HepG2 (cell line): ENCODE data around the gene TGM6. TPM values are rescaled to one million over a fixed set of nuclear protein-coding genes. Genes with fewer than 3 reads are reported as not detected.

Source experiments
- ATAC-seq: fragments of 200-7000 bp; cut with Tn5 transposase; 3 replicates; pipeline ENCODE4 v1.9.1; 2020; ENCODE audit warnings: mild to moderate bottlenecking, moderate library complexity
- BruUV-seq: library from RNA; stranded (reverse); fragments of 400-500 nt; replicated peaks from 2 replicates; lab custom pipeline; 2021; lab: Mats Ljungman, UMichigan
- CTCF ChIA-PET: fragments of 300-600 bp; formaldehyde crosslinking; extraction: SDS; loops from one replicate; lab custom pipeline; 2021; ENCODE audit warnings: low total read pairs, inconsistent platforms, low intra/inter-chr PET ratio; lab: Yijun Ruan, JAX
- POLR2A ChIA-PET: fragments of 350-600 bp; sonication (Branson Sonifier 250); formaldehyde crosslinking; loops from one replicate; lab custom pipeline; 2020; ENCODE audit warnings: antibody characterized with exemption, inconsistent platforms; lab: Yijun Ruan, JAX
- DNase-seq: peaks from one replicate; pipeline ENCODE4 v3.0.0-alpha.2; 2015; ENCODE audit warnings: low spot score
- FAIRE-seq: peaks from 3 replicates; lab custom pipeline; 2011; peaks lifted over from hg19 to GRCh38; lab: Jason Lieb, UNC
- H2AFZ ChIP-seq: one replicate; pipeline ENCODE4 v1.6.1; 2011; ENCODE audit warnings: low read length, inconsistent platforms
- H3K27ac ChIP-seq: fragments of 300-600 bp; 3 replicates; pipeline ENCODE4 v1.8.0; 2011; ENCODE audit warnings: mixed run types, mild to moderate bottlenecking, mixed read lengths, low read length, inconsistent platforms; ENCODE audit not compliant: insufficient read depth; ENCODE audit errors: extremely low read length
- H3K27me3 ChIP-seq, 2 experiments: fragments of 200-600 bp in 1 of 2; 2 replicates in 1 of 2; 3 replicates in 1 of 2; pipeline versions ENCODE4 v1.6.0 to v1.8.0; 2011; ENCODE audit warnings: low read length in 2 of 2, mild to moderate bottlenecking in 2 of 2, moderate library complexity in 2 of 2, inconsistent platforms in 1 of 2; ENCODE audit not compliant: insufficient read depth in 2 of 2, control insufficient read depth in 1 of 2
- H3K36me3 ChIP-seq, 2 experiments: fragments of 200-600 bp in 1 of 2; replicated peaks in 1 of 2; 2 replicates in 1 of 2; 3 replicates in 1 of 2; pipeline versions ENCODE4 v1.5.1 to v1.8.0; 2011; ENCODE audit warnings: low read length in 2 of 2, inconsistent platforms in 1 of 2; ENCODE audit not compliant: insufficient read depth in 2 of 2, control insufficient read depth in 1 of 2
- H3K4me1 ChIP-seq: 2 replicates; pipeline ENCODE4 v1.5.1; 2012; ENCODE audit warnings: low read length, inconsistent platforms; ENCODE audit not compliant: insufficient read depth
- H3K4me2 ChIP-seq: 2 replicates; pipeline ENCODE4 v1.6.0; 2011; ENCODE audit warnings: low read depth, low read length, inconsistent platforms
- H3K4me3 ChIP-seq, 3 experiments: fragments of 200-600 bp in 1 of 3; sonication (generic), shearing (Covaris generic) in 1 of 3; replicated peaks in 1 of 3; 2 replicates each; pipeline ENCODE4 v1.5.1; 2011 to 2016; ENCODE audit warnings: low read length in 3 of 3, inconsistent platforms in 2 of 3, low read depth in 2 of 3, mild to moderate bottlenecking in 2 of 3, control low read depth in 1 of 3, mixed read lengths in 1 of 3; ENCODE audit not compliant: insufficient read depth in 1 of 3
- H3K79me2 ChIP-seq: one replicate; pipeline ENCODE4 v1.6.1; 2011; ENCODE audit warnings: low read length, inconsistent platforms; ENCODE audit not compliant: insufficient read depth
- H3K9ac ChIP-seq: 2 replicates; pipeline ENCODE4 v1.6.0; 2011; ENCODE audit warnings: mild to moderate bottlenecking, low read depth, low read length, inconsistent platforms; ENCODE audit not compliant: insufficient read depth
- H3K9me3 ChIP-seq: 2 replicates; pipeline ENCODE4 v1.5.1; 2012; ENCODE audit warnings: mild to moderate bottlenecking, low read length
- H4K20me1 ChIP-seq: 2 replicates; pipeline ENCODE4 v1.6.0; 2011; ENCODE audit warnings: inconsistent platforms, mild to moderate bottlenecking, low read length, moderate library complexity; ENCODE audit not compliant: insufficient read depth
- REXO4 ChIP-seq: sonication (generic); formaldehyde crosslinking; IDR thresholded peaks from 2 replicates; pipeline ENCODE4 v1.8.0; 2022; ENCODE audit warnings: missing genetic modification reagents, mild to moderate bottlenecking, borderline replicate concordance
- SIX4 ChIP-seq: sonication (generic); formaldehyde crosslinking; IDR thresholded peaks from 2 replicates; pipeline ENCODE4 v1.4.0; 2020; ENCODE audit warnings: missing genetic modification reagents
- TMF1 ChIP-seq: sonication (generic); formaldehyde crosslinking; IDR thresholded peaks from 2 replicates; pipeline ENCODE4 v1.8.1; 2022; ENCODE audit warnings: low read depth, missing genetic modification reagents
- ZNF230 ChIP-seq: sonication (generic); formaldehyde crosslinking; IDR thresholded peaks from 2 replicates; pipeline ENCODE4 v1.4.0; 2020; ENCODE audit warnings: mild to moderate bottlenecking, missing genetic modification reagents
- ZNF256 ChIP-seq: sonication (generic); formaldehyde crosslinking; conservative IDR thresholded peaks from 2 replicates; pipeline ENCODE4 v1.4.0; 2020; ENCODE audit warnings: missing genetic modification reagents
- ZNF510 ChIP-seq: sonication (generic); formaldehyde crosslinking; IDR thresholded peaks from 2 replicates; pipeline ENCODE4 v1.4.0; 2020; ENCODE audit warnings: low read depth, mild to moderate bottlenecking, missing genetic modification reagents
- ZZZ3 ChIP-seq: sonication (generic); formaldehyde crosslinking; IDR thresholded peaks from 2 replicates; pipeline ENCODE4 v1.4.0; 2020; ENCODE audit warnings: missing genetic modification reagents, mild to moderate bottlenecking, borderline replicate concordance
- WGBS: methylation state at CpG from one replicate; pipeline ENCODE4 v1.1.6; 2017; ENCODE audit warnings: low lambda C conversion rate; 5-methylcytosine and 5-hydroxymethylcytosine counted together
- in situ Hi-C: cut with HindIII; loops from 2 replicates; pipeline ENCODE4 v1.10.0; 2017; ENCODE audit warnings: low pct_unique_long_range_greater_than_20kb; ENCODE audit not compliant: extremely low pct_ligation_motif_present
- intact Hi-C: fragments of 100-400 bp; cut with micrococcal nuclease; formaldehyde crosslinking; loops from one replicate; pipeline ENCODE4 v1.10.0; 2022; ENCODE audit not compliant: unreplicated experiment
- polyA plus RNA-seq, 8 experiments: library from polyadenylated mRNA; depleted of rRNA in 3 of 8; stranded (reverse) in 7 of 8; unstranded in 1 of 8; fragments of >200 nt; fragmentation: Illumina TruSeq in 4 of 8; extraction: Trizol in 4 of 8; gene quantifications; 2 replicates each; pipeline versions ENCODE4 v1.2.1 to v1.2.3, GENCODE V29; 2011 to 2016; ENCODE audit warnings: low read depth in 4 of 8, missing spikeins in 1 of 8, mixed read lengths in 1 of 8; ENCODE audit not compliant: insufficient read depth in 1 of 8
- total RNA-seq, 5 experiments: library from RNA; depleted of rRNA; stranded (reverse); fragments of >200 nt; fragmentation: Illumina TruSeq; extraction: Trizol; gene quantifications; 2 replicates each; pipeline ENCODE4 v1.2.3, GENCODE V29; 2016; ENCODE audit warnings: low read depth in 1 of 5
- TF ChIP-seq, protein P1 (sequence below): sonication (generic); formaldehyde crosslinking; IDR thresholded peaks from 2 replicates; pipeline ENCODE4 v1.4.0; 2020; ENCODE audit warnings: missing genetic modification reagents

The TGM6 gene
- total and polyA plus RNA-seq, 2 of the 13 experiments (the other 11 are each of a cell fraction or from before 2014, with no cell fraction given), result not detected

DNA sequence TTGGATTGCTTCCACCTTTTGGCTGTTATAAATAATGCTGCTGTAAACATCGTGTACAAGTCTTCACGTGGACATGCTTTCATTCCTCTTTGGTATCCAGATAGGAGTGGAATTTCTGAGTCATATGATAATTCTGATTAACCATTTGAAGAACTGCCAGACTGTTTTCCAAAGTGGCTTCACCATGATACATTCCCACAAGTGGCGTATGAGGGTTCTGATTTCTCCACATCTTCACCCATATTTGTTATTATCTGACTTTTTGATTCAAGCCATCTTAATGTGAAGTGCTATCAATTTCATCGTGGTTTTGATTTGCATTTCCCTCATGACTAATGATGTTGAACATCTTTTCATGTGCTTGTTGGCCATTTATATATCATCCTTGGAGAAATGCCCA is 92.8 kb downstream of the TGM6 start:
- Histone ChIP-seq H3K9me3 (no peaks in the 10 kb centered on the region), H3K79me2 (peaks cover 21% of the 10 kb centered on the region), H2AFZ (no peak overlapping the region), H3K36me3 (0 out of 5 replicates have a peak, but pooled peaks cover 0 to under 1% of the 10 kb centered on the region in 2 experiments), H3K4me3 (no peak overlapping the region), H3K9ac (no peak overlapping the region), H3K4me1 (peaks cover 45% of the 10 kb centered on the region), H3K27ac (no peak overlapping the region), H3K4me2 (no peak overlapping the region), H3K27me3 (no peaks in the 10 kb centered on the region; a peak in 1 of 5 replicates), H4K20me1 (peaks cover 15% of the 10 kb centered on the region)
- in situ Hi-C loops, result no loop called here
- FAIRE-seq, result no peak
- WGBS, result 62% methylated on average over 4 of the region's 4 CpGs
- POLR2A ChIA-PET, result no interaction called here
- intact Hi-C loops, result no loop called here
- no TSS peak for BruUV-seq
- CTCF ChIA-PET, result no interaction called here
- TF ChIP-seq ZZZ3 (CRISPR knock-in tag) (no peak), ZNF510 (CRISPR knock-in tag) (no peak), REXO4 (CRISPR knock-in tag) (no peak), ZNF256 (CRISPR knock-in tag) (no peak), ZNF230 (no peak)
- no peak for ATAC-seq
- no peak for DNase-seq

DNA sequence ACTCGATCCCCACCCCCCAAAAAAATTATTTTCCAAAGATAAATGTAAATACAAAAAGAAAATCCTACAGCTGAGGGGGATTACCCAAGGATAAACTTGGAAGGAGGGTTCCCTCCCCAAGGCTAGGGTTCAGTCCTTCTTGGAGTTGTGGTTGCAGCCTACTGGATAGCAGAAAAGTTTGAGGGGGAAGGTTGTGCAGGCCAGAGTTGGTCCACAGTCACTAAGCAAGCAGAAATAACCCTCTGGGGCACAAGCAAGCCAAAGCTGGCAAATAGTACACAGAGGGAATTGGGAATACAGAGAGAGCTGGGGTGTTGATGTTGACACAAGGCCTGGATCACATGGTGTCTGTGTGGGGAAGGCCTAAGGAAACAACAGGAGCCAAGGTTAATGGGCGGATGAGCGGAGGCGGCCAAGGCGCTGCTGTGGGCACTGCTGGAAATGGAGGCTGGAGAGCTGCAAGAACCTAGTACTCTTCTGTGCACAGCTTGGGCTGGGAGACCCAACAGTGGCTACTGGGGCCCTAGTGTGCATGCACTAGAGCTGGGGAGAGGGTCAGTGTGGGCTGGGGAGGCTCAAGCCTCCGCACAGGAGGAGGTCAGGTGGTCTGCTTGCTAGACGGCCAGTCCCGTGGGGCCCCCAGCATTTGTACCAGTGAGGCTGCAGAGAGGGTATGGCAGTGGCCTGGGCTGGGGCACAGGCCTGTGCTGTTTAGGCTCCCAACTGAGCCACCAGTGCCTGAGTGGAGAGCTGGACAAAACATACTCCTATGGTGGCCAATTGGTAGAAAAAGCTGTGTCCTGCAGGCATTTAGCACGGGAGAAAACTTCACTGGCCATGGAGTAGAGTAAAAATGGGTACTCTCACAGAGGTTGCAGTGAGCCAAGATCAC is 95.4 kb downstream of the TGM6 start:
- peaks cover 1 to 7% of the 10 kb centered on the region in 2 experiments; a peak in 2 of 5 replicates for H3K36me3 ChIP-seq
- no peaks in the 10 kb centered on the region; a peak in 1 of 5 replicates for H3K27me3 ChIP-seq
- peak overlapping the region; percentile 70 for H3K4me2 ChIP-seq
- FAIRE-seq (peak; percentile 95), ATAC-seq (peak; percentile 95), DNase-seq (peak; percentile 90)
- intact Hi-C loops, result loop anchor here (1.0 to 2.0 kb wide), 2 partner anchors 33 to 49 kb away; no protein-coding TSS in a partner anchor
- H3K9ac ChIP-seq, result peak overlapping the region; percentile 11; the same call in 1 of the 2 replicates
- BruUV-seq, result no TSS peak
- POLR2A ChIA-PET, result interaction anchor here (0.7 to 2.4 kb wide), 9 partner anchors 9 to 373 kb away, joined by 3 to 10 read pairs (median 3); partner anchors contain the start of genes NOP56 and ZNF343
- peaks cover 34% of the 10 kb centered on the region for H3K4me1 ChIP-seq
- CTCF ChIA-PET, result no interaction called here
- H3K9me3 ChIP-seq, result no peaks in the 10 kb centered on the region; the same call in 1 of the 2 replicates
- H3K27ac ChIP-seq, result peak overlapping the region; percentile 54
- no peaks in the 10 kb centered on the region for H4K20me1 ChIP-seq
- no peak overlapping the region for H2AFZ ChIP-seq
- in situ Hi-C loops, result no loop called here
- WGBS, result 44% methylated on average over 9 of the region's 9 CpGs
- H3K4me3 ChIP-seq, result peak overlapping the region in 1 of 3 experiments; percentile 20; a peak in 2 of 6 replicates
- H3K79me2 ChIP-seq, result no peaks in the 10 kb centered on the region
- TF ChIP-seq TMF1 (CRISPR knock-in tag) (no peak; the same call in 1 of the 2 replicates), SIX4 (peak; percentile 66; the same call in 1 of the 2 replicates)
- TF ChIP-seq, protein P1, sequence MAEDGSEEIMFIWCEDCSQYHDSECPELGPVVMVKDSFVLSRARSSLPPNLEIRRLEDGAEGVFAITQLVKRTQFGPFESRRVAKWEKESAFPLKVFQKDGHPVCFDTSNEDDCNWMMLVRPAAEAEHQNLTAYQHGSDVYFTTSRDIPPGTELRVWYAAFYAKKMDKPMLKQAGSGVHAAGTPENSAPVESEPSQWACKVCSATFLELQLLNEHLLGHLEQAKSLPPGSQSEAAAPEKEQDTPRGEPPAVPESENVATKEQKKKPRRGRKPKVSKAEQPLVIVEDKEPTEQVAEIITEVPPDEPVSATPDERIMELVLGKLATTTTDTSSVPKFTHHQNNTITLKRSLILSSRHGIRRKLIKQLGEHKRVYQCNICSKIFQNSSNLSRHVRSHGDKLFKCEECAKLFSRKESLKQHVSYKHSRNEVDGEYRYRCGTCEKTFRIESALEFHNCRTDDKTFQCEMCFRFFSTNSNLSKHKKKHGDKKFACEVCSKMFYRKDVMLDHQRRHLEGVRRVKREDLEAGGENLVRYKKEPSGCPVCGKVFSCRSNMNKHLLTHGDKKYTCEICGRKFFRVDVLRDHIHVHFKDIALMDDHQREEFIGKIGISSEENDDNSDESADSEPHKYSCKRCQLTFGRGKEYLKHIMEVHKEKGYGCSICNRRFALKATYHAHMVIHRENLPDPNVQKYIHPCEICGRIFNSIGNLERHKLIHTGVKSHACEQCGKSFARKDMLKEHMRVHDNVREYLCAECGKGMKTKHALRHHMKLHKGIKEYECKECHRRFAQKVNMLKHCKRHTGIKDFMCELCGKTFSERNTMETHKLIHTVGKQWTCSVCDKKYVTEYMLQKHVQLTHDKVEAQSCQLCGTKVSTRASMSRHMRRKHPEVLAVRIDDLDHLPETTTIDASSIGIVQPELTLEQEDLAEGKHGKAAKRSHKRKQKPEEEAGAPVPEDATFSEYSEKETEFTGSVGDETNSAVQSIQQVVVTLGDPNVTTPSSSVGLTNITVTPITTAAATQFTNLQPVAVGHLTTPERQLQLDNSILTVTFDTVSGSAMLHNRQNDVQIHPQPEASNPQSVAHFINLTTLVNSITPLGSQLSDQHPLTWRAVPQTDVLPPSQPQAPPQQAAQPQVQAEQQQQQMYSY, result no peak
